ENCODE results near the gene REV3L.
"Not testable (repeated sequence)": the region's sequence is repeated elsewhere in the genome, so short reads cannot be mapped to it uniquely, and the experiment has no call there.

The REV3L gene

DNA sequence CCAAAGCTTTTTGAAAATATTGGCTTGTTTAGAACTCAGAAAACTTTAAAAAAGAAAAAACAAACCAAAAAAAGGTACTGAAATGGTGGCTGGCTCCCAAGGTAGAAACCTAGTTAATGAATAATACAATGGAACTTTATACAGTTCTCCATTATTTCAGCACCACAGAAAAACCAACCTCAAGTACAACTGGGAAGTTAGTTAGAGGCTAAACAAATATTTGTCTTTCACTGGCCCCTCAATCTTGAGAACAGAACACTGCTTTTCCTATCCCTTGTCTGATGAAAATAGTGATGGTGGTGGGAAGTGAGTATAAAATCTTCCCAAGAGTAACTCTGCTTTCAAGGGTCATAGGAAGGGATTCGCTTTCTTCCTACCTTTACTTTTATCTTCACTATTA, 126.5 kb downstream of the REV3L start:
- DNase-seq = no peak

DNA sequence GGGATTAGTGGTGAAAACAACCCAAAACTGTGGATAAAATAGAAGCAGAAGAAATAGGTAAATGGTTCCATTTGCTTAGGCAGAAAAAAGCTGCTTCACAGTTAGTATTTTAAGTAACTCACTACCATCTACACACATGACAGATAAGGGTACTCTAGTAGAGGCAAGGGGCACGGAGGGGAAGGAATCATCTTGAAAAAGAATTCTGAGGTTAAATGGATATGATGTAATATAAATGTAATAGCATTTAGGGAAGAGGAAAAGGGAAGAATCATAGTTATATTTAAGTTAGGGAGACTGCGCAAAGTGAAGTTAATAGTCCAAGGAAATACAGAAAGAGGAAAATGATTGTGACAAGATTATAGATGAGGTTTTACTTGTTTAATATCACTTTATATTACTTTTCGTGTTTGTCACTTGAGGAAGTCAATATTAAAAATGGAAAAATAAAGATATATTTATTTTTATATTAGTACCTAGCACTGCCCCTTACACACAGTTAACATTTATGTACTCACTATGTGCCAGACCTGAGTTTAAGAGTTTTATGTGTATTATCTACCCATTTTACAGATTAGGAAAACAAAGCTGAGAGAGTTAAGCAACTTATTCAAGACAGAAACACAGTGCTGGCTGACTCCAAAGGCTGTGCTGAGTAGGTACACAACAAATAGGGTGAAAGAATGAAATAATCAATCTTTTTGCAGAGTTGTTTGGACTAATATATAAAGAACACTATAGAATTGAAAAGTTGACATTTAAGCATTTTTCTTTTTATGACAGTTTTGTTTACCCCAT, 128.1 kb downstream of the REV3L start:
- DNase-seq = no peak

DNA sequence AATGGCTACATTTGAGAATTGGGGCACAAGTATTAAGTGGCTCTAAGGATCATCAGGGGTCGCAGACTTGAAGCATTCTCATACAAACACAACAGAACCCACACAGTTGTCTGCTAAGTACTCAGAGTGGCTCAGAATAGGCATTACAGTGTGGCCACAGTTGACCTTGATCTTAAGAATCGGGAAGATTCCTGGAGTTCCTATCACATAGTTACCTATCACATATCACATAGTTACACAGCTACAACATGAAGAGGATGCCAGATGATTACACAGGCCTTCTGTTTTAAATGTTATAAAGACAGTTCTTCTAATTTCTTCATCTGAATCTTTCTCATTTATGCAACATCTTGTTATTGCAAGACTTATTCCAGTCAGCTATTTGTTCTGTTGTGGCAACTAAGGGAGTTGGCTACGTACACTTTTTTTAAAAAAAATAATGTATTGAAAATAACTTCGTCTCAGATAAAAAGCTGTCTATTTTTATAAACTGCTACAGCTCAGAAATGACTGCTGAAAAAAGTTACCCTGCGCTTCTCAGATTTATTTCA, 129.0 kb downstream of the REV3L start:
- no peak for DNase-seq

DNA sequence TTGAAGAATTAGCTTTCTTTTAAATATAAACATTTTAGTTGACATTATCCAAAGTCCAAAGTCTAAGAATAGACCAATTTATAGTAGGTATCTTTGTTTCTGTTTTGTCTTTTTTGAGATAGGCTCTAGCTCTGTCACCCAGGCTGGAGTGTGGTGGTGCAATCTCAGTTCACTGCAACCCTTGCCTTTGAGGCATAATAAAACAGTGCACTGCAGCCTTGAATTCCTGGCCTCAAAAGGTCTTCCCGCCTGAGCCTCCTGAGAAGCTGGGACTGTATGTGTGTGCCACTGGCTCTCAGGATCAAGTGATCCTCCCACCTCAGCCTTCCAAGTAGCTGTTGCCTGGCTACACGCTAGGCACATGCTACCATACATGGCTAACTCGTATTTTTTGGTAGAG, 135.4 kb downstream of the REV3L start:
- no peak for DNase-seq

DNA sequence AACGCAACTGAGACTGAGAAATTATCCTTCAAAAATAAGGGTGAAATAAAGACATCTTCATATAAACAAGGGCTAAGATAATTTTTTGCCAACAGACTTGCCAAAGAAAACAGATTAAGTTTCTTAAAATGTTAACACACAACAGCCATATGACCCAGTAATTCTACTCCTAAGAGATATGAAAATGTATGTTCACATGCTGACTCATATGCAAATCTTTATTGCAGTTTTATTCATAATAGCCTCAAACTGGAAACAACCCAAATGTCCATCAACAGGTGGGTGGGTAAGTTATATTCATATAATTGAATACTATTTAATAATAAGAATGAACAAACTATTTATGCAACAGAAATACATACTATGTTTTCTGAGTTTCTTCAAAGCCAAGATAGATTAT, 140.1 kb downstream of the REV3L start:
- DNase-seq = no peak

DNA sequence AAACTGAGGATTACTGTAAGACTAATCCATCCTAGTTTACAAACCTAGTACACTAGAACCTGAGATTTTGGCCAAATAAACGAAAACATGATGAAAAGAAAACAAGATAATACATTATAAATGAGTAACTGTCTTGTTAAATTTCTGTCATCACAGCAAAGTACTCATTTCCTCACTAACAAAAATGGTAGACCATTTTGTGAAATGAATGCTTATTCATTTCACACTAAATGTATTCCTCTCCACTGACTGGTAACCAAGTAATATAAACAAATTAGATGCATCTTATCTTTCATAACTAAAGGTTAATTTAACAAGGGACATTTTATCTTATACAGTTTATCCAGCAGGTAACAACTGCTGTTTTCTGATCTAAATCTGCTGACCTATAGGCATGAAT, 143.7 kb downstream of the REV3L start:
- no peak for DNase-seq

DNA sequence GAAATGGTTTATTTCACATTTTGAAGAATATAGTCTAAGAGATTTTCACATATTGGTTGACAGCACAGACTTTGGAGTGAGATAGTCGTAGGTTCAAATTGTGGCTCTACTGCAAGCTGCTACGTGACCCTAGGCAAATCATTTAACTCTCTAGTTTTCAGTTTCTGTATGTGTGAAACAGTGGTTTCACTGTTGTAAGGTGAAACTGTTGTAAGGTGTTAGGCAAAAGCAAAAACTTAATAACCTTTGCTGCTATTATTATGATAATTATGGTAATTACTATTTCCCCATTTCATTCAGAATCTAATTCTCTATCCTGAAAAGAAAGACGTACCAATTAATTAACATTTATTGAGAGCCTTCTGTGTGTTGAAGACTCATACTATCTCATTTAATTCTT, 144.2 kb downstream of the REV3L start:
- DNase-seq = no peak

DNA sequence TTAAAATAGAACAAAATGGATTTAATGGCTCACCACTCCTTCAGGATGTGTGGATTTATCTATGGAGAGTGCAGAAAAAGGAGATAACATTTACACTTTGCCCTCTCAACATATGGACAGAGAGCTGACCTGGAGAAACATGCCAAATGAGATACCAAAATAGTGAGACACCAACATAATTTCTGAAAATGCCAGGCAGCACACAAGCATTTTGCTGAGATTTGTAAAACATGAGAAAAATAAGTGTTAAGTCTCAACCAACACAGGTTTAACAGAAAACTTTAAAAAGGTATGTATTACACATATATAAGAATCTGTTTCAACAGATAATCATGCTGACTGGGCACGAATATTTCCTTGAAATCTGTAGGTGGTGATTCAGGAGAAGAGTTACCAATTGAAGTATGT, 145.2 kb downstream of the REV3L start:
- no peak for DNase-seq

DNA sequence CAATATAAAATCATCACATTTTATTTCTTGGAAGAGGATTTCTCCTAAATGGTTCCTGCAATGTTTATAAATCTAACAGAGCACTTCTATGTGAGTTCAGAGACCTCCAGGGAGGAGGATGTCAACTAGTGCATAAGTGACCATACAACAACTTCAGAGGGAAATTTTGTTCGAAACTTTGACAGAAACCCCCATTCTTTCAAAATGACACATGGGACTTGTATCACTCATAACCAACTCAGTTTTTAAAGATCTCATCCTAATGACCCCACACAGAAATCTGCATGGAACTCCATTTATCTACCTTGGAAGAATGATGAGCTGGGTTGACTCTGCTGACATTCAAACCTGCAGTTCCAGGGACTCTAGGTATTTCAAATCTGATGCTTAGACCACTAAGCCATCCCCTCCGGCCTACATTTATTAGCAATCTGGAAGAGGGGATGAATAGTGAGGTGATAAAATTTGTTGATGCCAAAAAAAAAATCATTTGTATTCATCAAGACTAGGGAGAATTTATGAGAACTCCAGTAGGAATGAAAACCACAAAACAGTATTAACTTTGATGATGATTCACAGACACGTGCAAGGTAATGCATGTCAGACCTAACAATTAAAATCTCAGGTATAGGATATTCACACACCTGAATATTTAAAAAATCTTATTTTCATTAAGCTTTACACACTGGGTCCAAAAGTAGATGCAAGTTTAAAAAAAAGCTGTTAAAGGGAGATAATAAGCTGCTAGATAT, 153.0 kb downstream of the REV3L start:
- no peak for DNase-seq

DNA sequence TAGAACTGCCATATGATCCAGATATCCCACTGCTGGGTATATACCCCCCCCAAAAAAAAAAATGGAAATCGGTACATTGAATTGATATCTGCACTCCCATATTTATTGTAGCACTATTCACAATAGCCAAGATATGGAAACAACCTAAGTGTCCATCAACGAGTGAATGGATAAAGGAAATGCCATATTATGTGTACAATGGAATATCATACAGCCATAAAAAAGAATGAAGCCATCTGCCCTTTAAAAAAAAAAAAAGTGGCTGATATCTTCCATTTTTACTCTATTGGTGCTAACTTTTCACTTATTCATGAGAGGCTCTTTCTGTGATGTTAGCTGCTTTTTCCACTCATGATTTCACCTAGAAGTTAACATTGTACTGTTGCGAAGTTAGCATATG, 156.5 kb downstream of the REV3L start:
- no peak for DNase-seq

DNA sequence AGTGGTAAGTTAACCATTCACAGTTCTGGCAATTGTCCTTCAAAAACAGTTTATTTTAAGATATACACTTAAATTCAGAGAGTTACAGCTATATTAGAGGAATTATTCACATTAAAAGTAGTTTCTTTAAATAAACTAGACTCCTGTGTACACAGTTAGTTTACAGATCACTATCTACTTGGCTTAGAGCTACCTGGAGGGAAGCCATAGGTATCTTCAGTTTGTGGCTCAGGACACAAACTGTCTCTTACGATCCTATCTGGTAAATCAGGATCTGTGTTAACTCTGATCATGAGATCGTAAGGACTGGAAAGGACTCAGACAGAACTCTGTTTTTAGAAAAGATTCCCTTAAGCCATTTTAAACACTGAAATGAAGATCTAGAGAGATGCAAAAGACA, 160.9 kb downstream of the REV3L start:
- DNase-seq = no peak

DNA sequence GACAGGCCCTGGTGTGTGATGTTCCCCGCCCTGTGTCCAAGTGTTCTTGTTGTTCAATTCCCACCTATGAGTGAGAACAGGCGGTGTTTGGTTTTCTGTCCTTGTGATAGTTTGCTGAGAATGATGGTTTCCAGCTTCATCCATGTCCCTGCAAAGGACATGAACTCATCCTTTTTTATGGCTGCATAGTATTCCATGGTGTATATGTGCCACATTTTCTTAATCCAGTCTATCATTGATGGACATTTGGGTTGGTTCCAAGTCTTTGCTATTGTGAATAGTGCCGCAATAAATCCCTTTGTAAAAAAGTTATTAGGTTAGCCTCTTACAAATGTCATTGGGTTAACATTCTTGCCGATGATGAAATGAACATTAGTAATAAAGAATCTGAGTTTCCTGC, 175.1 kb downstream of the REV3L start:
- DNase-seq = not testable (repeated sequence)

DNA sequence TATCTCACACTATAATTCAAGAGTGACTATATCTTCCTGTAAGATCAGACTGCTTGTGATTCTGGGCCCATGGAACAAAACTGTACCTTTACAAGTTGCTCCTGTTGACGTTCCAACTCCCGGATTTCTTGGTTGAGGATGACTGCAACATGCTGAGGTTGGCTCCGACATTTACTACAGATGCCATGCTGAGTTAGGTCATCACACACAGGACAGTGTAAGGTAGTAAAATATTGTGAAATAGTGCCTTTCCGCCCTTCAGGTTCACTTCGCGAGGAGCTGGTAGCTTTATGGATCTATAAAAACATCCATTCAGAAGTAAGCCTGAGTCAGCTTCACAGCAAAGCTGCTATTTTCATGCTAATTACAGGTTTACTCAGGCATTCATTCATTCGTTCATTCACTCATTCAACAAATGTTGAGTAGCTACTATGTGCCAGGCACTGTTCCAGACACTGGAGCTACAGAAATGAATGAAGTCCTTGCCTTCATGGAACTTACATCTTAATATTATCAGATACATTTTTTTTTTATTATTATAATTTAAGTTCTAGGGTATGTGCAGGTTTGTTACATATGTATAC, 175.7 kb downstream of the REV3L start:
- no peak for DNase-seq

DNA sequence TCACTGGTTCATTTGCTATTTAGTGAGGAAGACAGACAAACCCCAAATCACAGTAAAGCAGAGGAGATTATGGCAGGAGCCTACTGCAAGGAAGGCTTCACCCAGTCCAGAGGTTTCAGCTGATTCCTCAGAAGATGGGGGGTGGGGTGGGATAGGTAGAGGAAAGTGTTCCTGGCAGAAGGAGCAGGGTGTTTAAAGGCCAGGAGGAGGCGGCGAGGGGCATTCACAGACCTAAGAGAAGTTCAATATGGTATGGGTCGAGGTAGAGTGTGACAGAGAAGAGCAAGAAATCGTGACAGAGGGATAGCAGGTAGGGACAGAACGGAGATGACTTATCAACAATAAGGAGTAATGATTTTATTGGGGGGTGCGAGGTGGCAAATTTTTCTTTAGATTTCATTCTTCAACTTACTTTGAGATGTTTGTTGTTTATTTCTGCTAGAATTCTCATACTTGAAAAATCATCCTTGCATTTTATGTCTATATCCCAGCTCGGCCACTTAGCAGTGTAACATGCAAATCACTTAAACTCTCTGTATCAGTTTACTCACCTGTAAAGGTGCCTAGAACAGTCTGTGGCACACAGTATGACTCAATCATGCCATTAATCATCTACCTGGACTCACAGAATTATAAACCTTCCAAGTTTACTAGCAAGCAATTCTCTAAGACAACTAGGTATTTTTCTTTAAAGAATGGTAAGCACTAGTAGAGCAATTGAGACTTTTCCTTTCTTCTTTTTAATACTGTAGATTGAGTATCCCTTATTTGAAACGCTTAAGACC, 176.7 kb downstream of the REV3L start:
- DNase-seq = no peak

DNA sequence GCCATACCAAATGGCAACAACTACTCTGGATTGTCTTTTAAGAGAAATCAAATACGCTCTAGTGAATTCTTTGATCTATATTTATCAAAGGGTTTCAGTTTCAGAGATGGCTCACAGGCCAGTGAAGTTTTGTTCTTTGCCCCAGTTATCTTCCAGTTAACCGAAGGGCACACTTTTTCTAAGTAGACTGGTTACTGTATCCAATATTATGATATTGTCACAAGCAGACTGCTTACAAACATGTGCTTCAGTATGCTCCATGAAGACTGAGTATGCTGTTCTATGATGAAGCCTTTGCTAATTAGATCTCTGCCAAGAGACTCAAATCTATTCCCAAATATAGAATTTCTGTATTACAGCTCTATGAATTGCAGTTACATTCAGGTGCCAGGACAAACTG, 181.1 kb downstream of the REV3L start:
- DNase-seq = no peak

DNA sequence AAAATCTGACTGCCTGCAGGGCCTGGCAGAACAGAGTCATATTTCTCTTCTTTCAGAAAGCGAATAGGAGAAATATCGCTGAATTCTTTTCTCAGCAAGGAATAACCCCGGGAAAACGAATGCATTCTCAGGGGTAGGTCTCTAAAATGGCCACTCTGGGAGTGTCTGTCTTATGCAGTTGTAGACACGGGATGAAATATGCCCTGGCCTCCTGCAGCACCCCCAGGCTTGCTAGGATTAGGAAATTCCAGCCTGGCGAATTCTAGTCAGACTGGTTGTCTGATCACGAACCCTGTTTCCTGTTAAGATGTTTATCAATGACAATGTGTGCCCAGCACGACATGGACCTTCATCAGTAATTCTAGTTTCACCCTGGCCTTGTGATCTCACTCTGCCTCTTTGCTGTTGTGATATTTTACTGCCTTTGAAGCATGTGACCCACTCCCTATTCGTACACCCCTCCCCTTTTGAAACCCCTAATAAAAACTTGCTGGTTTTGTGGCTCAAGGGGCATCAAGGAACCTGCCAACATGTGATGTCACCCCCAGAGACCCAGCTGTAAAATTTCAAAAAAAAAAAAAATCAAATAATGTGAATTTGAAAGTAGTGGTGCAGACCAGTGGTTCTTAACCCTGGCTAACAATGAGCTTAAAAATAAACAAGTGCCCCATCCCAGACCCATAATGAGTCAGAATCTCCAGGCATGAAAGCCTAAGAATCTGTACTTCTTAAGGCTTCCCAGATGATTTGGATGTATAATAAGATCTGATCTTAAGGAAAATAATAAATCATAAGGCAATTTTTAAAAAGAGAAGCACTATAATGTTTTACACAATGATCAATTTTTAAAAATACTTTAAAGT, 181.8 kb downstream of the REV3L start:
- DNase-seq = not testable (repeated sequence)

DNA sequence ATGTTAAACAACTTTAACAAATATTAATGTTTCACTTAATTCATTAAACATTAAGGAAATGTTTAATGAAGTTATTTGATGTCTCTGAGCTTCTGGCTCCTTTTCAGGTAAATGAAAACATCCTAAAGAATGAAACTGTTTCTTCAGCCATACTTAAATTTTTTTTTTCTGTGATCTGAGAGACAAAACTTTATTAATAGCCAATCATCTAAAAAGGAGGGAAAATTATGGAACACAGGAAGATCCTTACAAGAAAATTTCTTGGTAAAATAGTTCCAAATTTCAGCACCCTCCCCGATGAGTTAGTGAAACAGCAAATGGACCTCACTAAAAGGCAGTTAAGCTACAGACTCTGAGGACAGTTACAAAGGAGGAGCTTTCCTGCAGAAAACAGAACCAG, 185.2 kb downstream of the REV3L start:
- DNase-seq = no peak

DNA sequence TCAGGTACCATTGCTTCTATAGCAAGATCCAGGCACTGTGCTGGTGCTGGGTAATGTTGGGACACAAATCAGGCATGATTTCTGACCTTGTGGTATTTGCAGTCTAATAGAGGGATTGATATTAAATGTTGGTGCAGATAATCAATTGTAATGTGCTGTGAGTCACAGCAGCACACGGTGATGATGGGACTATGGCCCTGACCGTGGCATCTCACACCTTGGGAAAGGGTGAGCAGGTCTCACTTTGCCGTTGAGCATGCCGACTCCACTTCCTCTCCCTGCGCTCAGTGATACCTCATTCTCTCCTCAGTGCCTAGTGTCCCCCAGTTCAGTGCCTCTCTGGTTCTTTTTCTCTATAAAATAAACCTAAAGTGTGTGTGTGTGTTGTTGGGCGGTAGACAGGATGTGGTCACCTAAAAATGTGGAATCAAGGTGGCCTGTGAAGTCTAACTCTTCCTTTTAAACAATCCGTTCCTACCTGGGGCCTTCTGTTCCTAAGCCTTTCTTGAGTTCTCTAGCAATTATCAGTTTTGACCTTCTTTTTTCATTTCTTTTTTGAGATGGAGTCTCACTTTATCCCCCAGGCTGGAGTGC, 188.5 kb downstream of the REV3L start:
- no peak for DNase-seq

DNA sequence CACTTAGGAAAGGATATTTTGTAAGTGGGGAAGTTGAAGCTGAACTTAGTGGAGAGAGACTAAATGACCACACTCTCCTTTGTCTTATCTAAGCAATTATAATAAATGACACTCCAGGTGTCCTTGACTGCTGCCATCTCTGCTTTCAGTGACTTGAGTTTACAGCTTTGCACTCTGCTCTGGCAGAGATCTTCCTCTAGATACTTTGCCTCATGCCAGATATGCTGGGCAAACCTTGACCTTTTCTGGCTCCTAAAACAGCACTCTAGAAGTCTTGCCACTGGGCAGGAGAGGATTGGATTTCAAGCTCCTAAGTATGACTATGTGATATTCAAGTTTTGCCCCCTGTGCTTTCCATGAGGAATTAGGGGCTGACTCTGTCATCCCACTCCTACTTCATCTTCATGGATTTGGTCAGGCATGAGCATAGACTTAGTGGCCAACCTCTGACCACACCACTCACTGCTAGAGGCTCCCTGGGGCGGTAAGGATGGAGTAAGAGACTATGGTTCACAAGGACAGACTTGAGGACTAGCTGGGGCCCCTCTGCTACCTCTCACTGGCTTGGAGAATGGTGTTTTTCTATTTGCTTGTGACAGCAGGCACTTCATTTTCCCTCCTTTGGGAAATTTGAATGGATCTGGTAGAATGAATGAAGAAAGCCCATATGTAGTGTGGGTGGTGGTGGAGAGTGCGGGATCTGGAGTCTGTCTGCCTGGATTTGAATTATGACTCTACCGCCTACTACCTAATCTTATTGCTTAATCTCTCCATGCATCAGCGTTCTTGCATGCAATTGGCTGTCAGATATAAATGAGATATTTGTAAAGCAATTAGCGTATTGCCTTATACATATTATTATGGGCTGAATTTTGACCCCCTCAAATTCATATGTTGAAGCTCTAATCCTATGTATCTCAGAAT, 191.4 kb downstream of the REV3L start:
- DNase-seq = no peak

DNA sequence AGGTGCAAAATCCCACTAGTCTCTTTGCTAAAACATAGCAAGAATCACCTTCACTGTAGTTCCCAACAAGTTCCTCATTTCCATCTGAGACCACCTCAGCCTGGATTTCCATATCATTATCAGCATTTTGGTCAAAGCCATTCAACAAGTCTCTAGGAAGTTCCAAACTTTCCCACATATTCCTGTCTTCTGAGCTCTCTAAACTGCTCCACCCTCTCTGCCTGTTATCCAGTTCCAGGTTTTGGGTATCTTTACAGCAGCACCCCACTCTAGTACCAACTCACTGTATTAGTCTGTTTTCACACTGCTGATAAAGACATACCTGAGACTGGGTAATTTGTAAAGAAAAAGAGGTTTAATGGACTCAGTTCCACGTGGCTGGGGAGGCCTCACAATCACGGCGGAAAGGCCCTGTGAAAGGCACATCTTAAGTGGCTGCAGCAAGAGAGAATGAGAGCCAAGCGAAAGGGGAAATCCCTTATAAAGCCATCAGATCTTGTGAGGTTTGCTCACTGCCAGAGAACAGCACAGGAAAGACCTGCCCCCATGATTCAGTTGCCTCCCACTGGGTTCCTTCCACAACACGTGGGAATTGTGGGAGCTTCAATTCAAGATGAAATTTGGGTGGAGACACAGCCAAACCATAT, 192.2 kb downstream of the REV3L start:
- DNase-seq = not testable (repeated sequence)
